ENCODE measurements around the gene GAGE13.
"Not testable (repeated sequence)": the region's sequence is repeated elsewhere in the genome, so short reads cannot be mapped to it uniquely, and the experiment has no call there.

Gene GAGE13

DNA sequence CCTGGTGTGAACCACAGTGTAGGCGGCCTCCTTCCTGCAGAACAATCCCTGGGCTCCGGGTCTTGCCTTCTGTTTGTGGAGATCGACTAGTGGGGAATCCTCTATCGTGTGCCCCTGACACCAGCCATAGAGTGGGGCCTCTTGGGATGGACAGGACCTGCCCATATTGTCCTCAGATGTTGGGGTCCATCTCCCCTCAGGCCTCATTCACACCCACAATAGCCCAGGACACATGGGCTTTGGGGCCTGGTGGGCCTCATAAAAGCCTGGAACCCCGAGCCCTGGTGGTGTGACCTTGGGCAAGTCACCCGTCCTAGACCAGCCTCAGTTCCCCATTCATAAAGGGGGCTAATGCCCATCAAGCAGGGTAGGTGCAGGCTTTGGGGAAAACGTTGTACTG, 41.2 kb upstream of the GAGE13 start:
- Histone ChIP-seq H3K36me3 (peaks cover 5% of the 10 kb centered on the region), H3K27me3 (no peaks in the 10 kb centered on the region), H3K4me1 (ENCODE audit: control insufficient read depth in 1 of 2, insufficient read depth in 1 of 2, low read depth in 1 of 2, low read length in 1 of 2) (no peaks in the 10 kb centered on the region), H3K9me3 (no peaks in the 10 kb centered on the region), H3K27ac (no peak overlapping the region), H3K4me3 (ENCODE audit: low read depth in 1 of 2, low read length in 1 of 2) (no peak overlapping the region)
- TF ChIP-seq, protein P1, sequence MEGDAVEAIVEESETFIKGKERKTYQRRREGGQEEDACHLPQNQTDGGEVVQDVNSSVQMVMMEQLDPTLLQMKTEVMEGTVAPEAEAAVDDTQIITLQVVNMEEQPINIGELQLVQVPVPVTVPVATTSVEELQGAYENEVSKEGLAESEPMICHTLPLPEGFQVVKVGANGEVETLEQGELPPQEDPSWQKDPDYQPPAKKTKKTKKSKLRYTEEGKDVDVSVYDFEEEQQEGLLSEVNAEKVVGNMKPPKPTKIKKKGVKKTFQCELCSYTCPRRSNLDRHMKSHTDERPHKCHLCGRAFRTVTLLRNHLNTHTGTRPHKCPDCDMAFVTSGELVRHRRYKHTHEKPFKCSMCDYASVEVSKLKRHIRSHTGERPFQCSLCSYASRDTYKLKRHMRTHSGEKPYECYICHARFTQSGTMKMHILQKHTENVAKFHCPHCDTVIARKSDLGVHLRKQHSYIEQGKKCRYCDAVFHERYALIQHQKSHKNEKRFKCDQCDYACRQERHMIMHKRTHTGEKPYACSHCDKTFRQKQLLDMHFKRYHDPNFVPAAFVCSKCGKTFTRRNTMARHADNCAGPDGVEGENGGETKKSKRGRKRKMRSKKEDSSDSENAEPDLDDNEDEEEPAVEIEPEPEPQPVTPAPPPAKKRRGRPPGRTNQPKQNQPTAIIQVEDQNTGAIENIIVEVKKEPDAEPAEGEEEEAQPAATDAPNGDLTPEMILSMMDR (IDR thresholded peaks at IDR 0.05): no peak

DNA sequence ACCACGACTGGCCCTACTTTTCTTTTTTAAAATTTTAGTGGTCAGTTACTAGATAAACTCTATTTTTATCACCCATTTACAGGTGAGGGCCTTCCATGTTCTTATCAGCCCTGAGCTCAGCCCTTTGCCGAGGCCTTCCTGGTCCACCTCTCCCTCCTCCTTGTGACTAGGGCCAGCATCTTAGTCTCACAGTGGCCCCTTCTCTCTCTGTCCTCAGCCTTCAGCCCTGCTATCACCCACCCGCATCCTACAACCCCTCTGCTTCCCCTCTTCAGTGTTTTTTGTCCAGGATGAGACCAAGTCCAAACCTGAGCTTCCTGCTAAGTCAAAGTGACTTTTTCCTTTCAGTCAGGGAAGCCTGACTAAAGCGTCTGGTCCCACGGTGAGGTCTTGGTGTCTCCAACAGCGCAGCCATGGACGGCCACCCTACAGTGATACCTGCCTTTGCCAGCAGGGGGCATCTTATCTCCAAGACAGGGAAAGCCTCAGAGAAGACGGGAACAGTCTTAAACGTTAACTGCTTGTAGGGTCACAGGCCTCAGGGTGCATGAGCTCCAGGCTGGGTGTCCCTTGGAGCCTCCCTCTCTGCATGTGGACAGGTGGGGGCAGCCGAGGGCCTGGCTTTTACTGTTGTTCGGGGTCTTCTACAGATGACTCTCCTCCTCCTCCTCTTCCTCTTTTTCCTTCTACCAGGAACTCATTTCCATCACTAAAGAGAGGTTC, 39.6 kb upstream of the GAGE13 start:
- no peaks in the 10 kb centered on the region for H3K27me3 ChIP-seq
- H3K4me1 ChIP-seq (ENCODE audit: control insufficient read depth in 1 of 2, insufficient read depth in 1 of 2, low read depth in 1 of 2, low read length in 1 of 2): no peaks in the 10 kb centered on the region
- no peaks in the 10 kb centered on the region for H3K9me3 ChIP-seq
- no peak overlapping the region for H3K4me3 ChIP-seq (ENCODE audit: low read depth in 1 of 2, low read length in 1 of 2)
- H3K36me3 ChIP-seq: no peaks in the 10 kb centered on the region
- TF ChIP-seq, protein P1 (IDR thresholded peaks at IDR 0.05): peak; percentile 70
- H3K27ac ChIP-seq: no peak overlapping the region

DNA sequence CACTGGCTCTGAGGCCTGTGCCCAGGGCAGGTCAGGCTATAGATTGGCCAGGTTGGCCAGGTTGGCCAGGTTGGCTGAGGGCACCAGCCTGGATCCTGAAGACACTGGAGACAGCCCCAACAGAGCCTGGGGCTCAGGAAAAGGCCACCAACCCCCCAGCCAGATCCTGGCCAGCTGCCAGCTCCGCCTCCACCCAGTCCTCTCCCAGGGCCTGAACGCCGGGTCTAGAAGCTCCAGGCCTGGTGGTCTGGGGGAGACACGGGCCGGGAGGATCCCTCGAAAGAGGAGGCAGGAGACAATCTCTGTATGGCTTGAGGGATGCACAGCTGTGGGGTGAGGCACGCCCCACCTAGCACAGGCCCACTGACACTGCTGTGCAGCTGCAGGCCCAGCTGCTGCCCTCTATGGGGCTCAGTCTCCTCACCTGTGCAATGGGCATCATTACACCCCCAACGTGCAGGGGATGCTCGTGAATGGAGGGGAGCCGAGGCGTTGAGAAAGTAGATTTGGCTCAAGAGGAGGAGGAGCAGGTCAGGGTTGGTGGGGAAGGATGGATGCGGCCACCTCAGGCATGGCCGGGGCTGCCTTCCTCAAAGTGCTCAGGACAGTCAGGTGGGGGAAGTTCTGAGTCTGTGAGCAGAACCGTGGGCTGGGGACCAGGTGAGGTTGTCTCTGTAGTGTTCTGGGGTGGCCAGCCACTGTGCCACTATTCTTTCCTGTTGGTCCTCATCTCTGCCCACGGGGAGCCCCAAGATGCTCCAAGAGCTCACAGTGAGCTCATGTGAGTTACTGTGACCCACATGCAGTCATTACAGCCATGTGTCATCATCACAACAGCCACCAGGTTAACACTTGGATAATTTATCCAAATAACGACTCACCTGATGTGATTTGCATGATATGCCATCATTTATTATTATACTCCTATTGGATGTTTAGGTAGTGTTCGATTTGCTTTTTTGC, 38.7 kb upstream of the GAGE13 start:
- Histone ChIP-seq H3K4me1 (ENCODE audit: control insufficient read depth in 1 of 2, insufficient read depth in 1 of 2, low read depth in 1 of 2, low read length in 1 of 2) (no peaks in the 10 kb centered on the region), H3K36me3 (no peaks in the 10 kb centered on the region), H3K4me3 (ENCODE audit: low read depth in 1 of 2, low read length in 1 of 2) (no peak overlapping the region), H3K27ac (no peak overlapping the region), H3K27me3 (no peaks in the 10 kb centered on the region), H3K9me3 (no peaks in the 10 kb centered on the region)
- TF ChIP-seq, protein P1 (IDR thresholded peaks at IDR 0.05): no peak

DNA sequence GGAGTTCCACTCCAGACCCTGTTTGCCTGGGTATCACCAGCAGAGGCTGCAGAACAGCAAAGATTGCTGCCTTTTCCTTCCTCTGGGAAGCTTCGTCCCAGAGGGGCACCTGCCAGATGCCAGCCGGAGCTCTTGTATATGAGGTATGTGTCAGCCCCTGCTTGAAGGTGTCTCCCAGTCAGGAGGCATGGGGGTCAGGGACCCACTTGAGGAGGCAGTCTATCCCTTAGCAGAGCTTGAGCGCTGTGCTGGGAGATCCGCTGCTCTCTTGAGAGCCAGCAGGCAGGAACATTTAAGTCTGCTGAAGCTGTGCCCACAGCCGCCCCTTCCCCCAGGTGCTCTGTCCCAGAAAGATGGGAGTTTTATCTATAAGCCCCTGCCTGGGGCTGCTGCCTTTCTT, 32.1 kb upstream of the GAGE13 start:
- H3K27ac ChIP-seq; H3K4me1 ChIP-seq (ENCODE audit: control insufficient read depth in 1 of 2, insufficient read depth in 1 of 2, low read depth in 1 of 2, low read length in 1 of 2); H3K4me3 ChIP-seq (ENCODE audit: low read depth in 1 of 2, low read length in 1 of 2); H3K36me3 ChIP-seq; H3K27me3 ChIP-seq; H3K9me3 ChIP-seq: not testable (repeated sequence)

DNA sequence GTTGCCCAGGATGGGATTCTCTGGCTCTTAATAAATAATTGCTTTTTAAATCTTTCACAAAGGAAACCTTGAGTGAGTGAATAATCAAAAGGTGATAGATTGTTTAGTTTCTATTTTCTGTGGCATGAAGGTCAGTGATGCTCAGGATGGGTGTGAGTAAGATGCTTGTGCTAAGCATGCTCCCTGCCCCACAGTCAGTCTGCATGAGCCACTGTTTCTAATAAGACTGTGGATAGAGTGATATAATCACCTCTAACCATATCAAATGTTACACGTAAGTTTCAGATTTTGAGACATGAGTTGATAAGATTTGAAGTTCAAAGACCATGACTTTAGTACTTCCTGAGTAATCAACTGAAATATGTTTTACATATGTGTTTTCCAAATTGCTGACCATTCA, 30.7 kb upstream of the GAGE13 start:
- TF ChIP-seq, protein P1 (IDR thresholded peaks at IDR 0.05): no peak
- H3K9me3 ChIP-seq: no peaks in the 10 kb centered on the region
- no peaks in the 10 kb centered on the region for H3K4me1 ChIP-seq (ENCODE audit: control insufficient read depth in 1 of 2, insufficient read depth in 1 of 2, low read depth in 1 of 2, low read length in 1 of 2)
- no peaks in the 10 kb centered on the region for H3K36me3 ChIP-seq
- H3K27ac ChIP-seq: no peak overlapping the region
- no peaks in the 10 kb centered on the region for H3K27me3 ChIP-seq
- no peak overlapping the region for H3K4me3 ChIP-seq (ENCODE audit: low read depth in 1 of 2, low read length in 1 of 2)

DNA sequence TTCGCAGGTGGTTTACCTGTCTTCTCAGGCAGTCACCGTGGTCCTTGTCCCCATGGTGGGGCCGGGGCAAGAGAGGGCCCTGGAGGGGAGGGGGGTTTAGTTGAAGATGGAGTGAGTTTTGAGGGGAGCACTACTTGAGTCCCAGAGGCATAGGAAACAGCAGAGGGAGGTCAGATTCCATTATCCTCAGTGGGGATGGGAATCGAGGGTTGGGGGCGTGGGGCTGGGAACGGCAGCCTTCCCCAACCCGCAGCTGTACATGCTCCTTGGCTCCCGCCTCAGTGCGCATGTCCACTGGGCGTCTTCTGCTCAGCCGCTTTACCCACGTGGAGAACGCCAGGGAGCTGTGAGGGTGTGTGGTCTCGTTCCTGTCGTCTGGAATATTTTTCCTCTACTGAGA, 28.0 kb upstream of the GAGE13 start, which contains the start of gene GAGE10:
Gene GAGE10, plus strand, starts transcription at position 301 of the 400 bp plus-strand sequence. CDS start 1,214 bp downstream, outside the sequence.
- Histone ChIP-seq H3K4me3 (ENCODE audit: low read depth in 1 of 2, low read length in 1 of 2) (no peak within 1 kb of the TSS), H3K4me1 (ENCODE audit: control insufficient read depth in 1 of 2, insufficient read depth in 1 of 2, low read depth in 1 of 2, low read length in 1 of 2) (peaks cover 0 to 2% of the 10 kb centered on the region in 2 experiments), H3K27ac (no peak within 1 kb of the TSS), H3K36me3 (no peaks in the 10 kb centered on the region), H3K9me3 (no peaks in the 10 kb centered on the region), H3K27me3 (no peaks in the 10 kb centered on the region)
- TF ChIP-seq, protein P1 (IDR thresholded peaks at IDR 0.05): no peak

DNA sequence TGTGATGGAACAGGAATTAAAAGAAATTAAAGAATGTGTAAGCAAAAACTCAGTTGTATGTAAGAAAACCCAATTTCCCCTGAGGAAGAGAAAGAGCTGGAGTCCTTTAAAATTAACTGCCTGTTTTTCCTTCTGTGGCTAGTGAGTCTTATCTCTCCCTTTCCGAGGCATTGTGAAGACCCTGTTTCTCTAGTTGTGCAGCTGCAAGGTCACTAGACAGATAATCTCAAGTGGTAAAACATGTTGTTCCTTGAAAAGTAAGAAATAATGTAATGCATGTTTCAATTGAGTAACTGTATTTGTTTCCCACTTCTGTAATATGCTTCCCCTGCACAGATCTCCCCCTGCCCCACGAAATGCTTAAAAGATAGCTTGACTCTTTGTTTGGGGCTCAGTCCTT, 23.6 kb upstream of the GAGE13 start:
- H3K36me3 ChIP-seq; H3K4me3 ChIP-seq (ENCODE audit: low read depth in 1 of 2, low read length in 1 of 2); H3K27me3 ChIP-seq; H3K27ac ChIP-seq; H3K9me3 ChIP-seq: not testable (repeated sequence)
- peaks cover 19 to 21% of the 10 kb centered on the region in 2 experiments for H3K4me1 ChIP-seq (ENCODE audit: control insufficient read depth in 1 of 2, insufficient read depth in 1 of 2, low read depth in 1 of 2, low read length in 1 of 2)
